Measurements from ENCODE around the gene GOLGA3.

GRCh38 chr12:132853285-132854092 is 24.8 kb upstream of the GOLGA3 start:
- TF ChIP-seq CTCF (IDR thresholded peaks at IDR 0.05) (no peak), POLR2A (IDR thresholded peaks at IDR 0.05) (no peak)
